GM12878 (cell line): Measurements from ENCODE around the gene SPAG16.

Experiments
- CHD2 ChIP-seq: IDR thresholded peaks from 2 replicates; pipeline ENCODE4 v1.6.1; 2011; ENCODE audit warnings: low read depth, low read length, improper control_type of control experiment, borderline replicate concordance
- CREB1 ChIP-seq: IDR thresholded peaks from 2 replicates; pipeline ENCODE4 v1.6.1; 2012; ENCODE audit warnings: low read depth, mild to moderate bottlenecking, inconsistent platforms
- FOS ChIP-seq: IDR thresholded peaks from 3 replicates; pipeline ENCODE4 v1.6.1; 2011; ENCODE audit warnings: borderline replicate concordance; ENCODE audit not compliant: insufficient read length; ENCODE audit errors: extremely low read depth
- MYC ChIP-seq: IDR thresholded peaks from 2 replicates; pipeline ENCODE4 v1.6.1; 2011; ENCODE audit warnings: mild to moderate bottlenecking, low read length, moderate library complexity, inconsistent platforms; ENCODE audit not compliant: insufficient read depth, insufficient replicate concordance, insufficient read length, severe bottlenecking
- NR2C1 ChIP-seq: fragments of 450-650 bp; IDR thresholded peaks from 2 replicates; pipeline ENCODE4 v1.6.1; 2017; ENCODE audit warnings: antibody characterized with exemption, mild to moderate bottlenecking, moderate library complexity
- POLR2A ChIP-seq: IDR thresholded peaks from 2 replicates; pipeline ENCODE4 v1.6.1; 2011; ENCODE audit warnings: low read depth, mild to moderate bottlenecking, low read length
- RAD21 ChIP-seq: IDR thresholded peaks from 2 replicates; pipeline ENCODE4 v1.6.1; 2011; ENCODE audit warnings: mild to moderate bottlenecking, low read depth, low read length, moderate library complexity; ENCODE audit not compliant: insufficient read depth
- RFX5 ChIP-seq: IDR thresholded peaks from 2 replicates; pipeline ENCODE4 v1.6.1; 2011; ENCODE audit warnings: low read depth, low read length, improper control_type of control experiment
- TF ChIP-seq, protein P1 (sequence below), 3 experiments: IDR thresholded peaks in 2 of 3; conservative IDR thresholded peaks in 1 of 3; 2 replicates each; pipeline ENCODE4 v1.5.1; 2011; ENCODE audit warnings: low read depth in 3 of 3, low read length in 3 of 3, mild to moderate bottlenecking in 3 of 3, control low read depth in 2 of 3, moderate library complexity in 2 of 3, inconsistent platforms in 1 of 3, mixed read lengths in 1 of 3; ENCODE audit not compliant: control insufficient read depth in 2 of 3, insufficient read depth in 1 of 3; ENCODE audit errors: extremely low read depth in 1 of 3
- TF ChIP-seq, protein P2 (sequence below): IDR thresholded peaks from 2 replicates; pipeline ENCODE4 v1.6.1; 2012; ENCODE audit warnings: low read depth, low read length, improper control_type of control experiment

DNA sequence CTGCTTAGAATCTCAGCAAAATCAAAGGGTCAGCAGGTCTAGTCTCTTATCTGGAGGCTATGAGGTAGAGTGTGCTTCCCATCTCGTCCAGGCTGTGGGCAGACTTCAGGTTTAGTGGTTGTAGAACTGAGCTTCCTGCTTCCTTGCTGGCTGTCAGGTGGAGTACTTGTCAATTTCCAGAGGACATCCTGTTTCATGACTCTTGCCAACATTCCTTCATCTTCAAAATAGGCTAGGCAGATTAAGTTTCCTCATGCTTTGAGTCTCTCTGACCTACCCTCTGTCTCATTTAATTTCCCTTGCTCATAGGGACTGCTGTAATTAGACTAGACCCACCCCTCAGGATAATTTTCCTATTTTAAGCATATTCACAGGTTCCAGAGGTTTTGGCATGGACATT is 562.6 kb downstream of the SPAG16 start:
- TF ChIP-seq POLR2A (no peak), NR2C1 (no peak), RAD21 (no peak), MYC (no peak), FOS (no peak), RFX5 (no peak), CHD2 (no peak), CREB1 (no peak)
- TF ChIP-seq, protein P1, sequence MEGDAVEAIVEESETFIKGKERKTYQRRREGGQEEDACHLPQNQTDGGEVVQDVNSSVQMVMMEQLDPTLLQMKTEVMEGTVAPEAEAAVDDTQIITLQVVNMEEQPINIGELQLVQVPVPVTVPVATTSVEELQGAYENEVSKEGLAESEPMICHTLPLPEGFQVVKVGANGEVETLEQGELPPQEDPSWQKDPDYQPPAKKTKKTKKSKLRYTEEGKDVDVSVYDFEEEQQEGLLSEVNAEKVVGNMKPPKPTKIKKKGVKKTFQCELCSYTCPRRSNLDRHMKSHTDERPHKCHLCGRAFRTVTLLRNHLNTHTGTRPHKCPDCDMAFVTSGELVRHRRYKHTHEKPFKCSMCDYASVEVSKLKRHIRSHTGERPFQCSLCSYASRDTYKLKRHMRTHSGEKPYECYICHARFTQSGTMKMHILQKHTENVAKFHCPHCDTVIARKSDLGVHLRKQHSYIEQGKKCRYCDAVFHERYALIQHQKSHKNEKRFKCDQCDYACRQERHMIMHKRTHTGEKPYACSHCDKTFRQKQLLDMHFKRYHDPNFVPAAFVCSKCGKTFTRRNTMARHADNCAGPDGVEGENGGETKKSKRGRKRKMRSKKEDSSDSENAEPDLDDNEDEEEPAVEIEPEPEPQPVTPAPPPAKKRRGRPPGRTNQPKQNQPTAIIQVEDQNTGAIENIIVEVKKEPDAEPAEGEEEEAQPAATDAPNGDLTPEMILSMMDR (IDR thresholded peaks at IDR 0.05 in 2 of 3, conservative IDR thresholded peaks at IDR 0.05 in 1 of 3; ENCODE audit: control insufficient read depth in 2 of 3, extremely low read depth in 1 of 3, insufficient read depth in 1 of 3, low read depth in 3 of 3, low read length in 3 of 3), result no peak
- TF ChIP-seq, protein P2, sequence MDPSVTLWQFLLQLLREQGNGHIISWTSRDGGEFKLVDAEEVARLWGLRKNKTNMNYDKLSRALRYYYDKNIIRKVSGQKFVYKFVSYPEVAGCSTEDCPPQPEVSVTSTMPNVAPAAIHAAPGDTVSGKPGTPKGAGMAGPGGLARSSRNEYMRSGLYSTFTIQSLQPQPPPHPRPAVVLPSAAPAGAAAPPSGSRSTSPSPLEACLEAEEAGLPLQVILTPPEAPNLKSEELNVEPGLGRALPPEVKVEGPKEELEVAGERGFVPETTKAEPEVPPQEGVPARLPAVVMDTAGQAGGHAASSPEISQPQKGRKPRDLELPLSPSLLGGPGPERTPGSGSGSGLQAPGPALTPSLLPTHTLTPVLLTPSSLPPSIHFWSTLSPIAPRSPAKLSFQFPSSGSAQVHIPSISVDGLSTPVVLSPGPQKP, result no peak
